ENCODE results near the gene NBPF3. TPM values are rescaled to one million over a fixed set of nuclear protein-coding genes. Genes with fewer than 3 reads are reported as not detected.
"Not testable (repeated sequence)": the region's sequence is repeated elsewhere in the genome, so short reads cannot be mapped to it uniquely, and the experiment has no call there.

Gene NBPF3
- total RNA-seq, 2 experiments from 2014 or later: 1.0 TPM; not detected in 1

GRCh38 chr1:21436488-21437340 is 3.2 kb upstream of the NBPF3 start:
- H3K9me3 ChIP-seq (ENCODE audit: low read length): no peaks in the 10 kb centered on the region
- ChIA-PET CTCF (ENCODE audit: unreplicated experiment) (no interaction called here), POLR2A (no interaction called here)
- TF ChIP-seq EZH2phosphoT487 (IDR thresholded peaks at IDR 0.05; ENCODE audit: borderline replicate concordance, low read depth, low read length): no peak
- TF ChIP-seq CTCF (conservative IDR thresholded peaks at IDR 0.05; ENCODE audit: low read length): no peak
- intact Hi-C loops (cut with micrococcal nuclease; ENCODE audit: unreplicated experiment): no loop called here
- H3K4me3 ChIP-seq (ENCODE audit: low read depth, low read length, poor library complexity, severe bottlenecking): no peak overlapping the region
- BruUV-seq (replicated peaks): no TSS peak
- no peaks in the 10 kb centered on the region for H3K4me1 ChIP-seq (ENCODE audit: insufficient read depth, low read length, poor library complexity, severe bottlenecking)
- no peak overlapping the region for H2AFZ ChIP-seq (ENCODE audit: low read length)
- no peak for DNase-seq (ENCODE audit: low spot score)
- no peak overlapping the region for H3K27ac ChIP-seq (ENCODE audit: low read depth, low read length, poor library complexity, severe bottlenecking)
- H4K20me1 ChIP-seq (ENCODE audit: insufficient read depth, low read length): no peaks in the 10 kb centered on the region
- no peaks in the 10 kb centered on the region for H3K79me2 ChIP-seq (ENCODE audit: insufficient read depth, low read depth, low read length)
- no peak overlapping the region for H3K4me2 ChIP-seq (ENCODE audit: low read length)
- no peaks in the 10 kb centered on the region for H3K9me2 ChIP-seq (ENCODE audit: insufficient read depth, low read length)
- no peaks in the 10 kb centered on the region for H3K36me3 ChIP-seq (ENCODE audit: insufficient read depth, low read length)

- Histone ChIP-seq H2AFZ (ENCODE audit: low read length) (no peak overlapping the region), H4K20me1 (ENCODE audit: insufficient read depth, low read length) (no peaks in the 10 kb centered on the region), H3K79me2 (ENCODE audit: insufficient read depth, low read depth, low read length) (no peaks in the 10 kb centered on the region), H3K36me3 (ENCODE audit: insufficient read depth, low read length) (no peaks in the 10 kb centered on the region), H3K9me2 (ENCODE audit: insufficient read depth, low read length) (no peaks in the 10 kb centered on the region), H3K4me3 (ENCODE audit: low read depth, low read length, poor library complexity, severe bottlenecking) (no peak overlapping the region), H3K4me2 (ENCODE audit: low read length) (no peak overlapping the region), H3K4me1 (ENCODE audit: insufficient read depth, low read length, poor library complexity, severe bottlenecking) (no peaks in the 10 kb centered on the region), H3K27ac (ENCODE audit: low read depth, low read length, poor library complexity, severe bottlenecking) (no peak overlapping the region), H3K9me3 (ENCODE audit: low read length) (no peaks in the 10 kb centered on the region)
- ChIA-PET CTCF (ENCODE audit: unreplicated experiment) (no interaction called here), POLR2A (no interaction called here)
- no peak for TF ChIP-seq EZH2phosphoT487 (IDR thresholded peaks at IDR 0.05; ENCODE audit: borderline replicate concordance, low read depth, low read length)
- TF ChIP-seq CTCF (conservative IDR thresholded peaks at IDR 0.05; ENCODE audit: low read length): no peak
- no peak for DNase-seq (ENCODE audit: low spot score)
- intact Hi-C loops (cut with micrococcal nuclease; ENCODE audit: unreplicated experiment): no loop called here
- BruUV-seq (replicated peaks): no TSS peak
Measured at GRCh38 chr1:21437341-21437640, 2.6 kb upstream of the NBPF3 start.

- H3K4me2 ChIP-seq (ENCODE audit: low read length); POLR2A ChIA-PET; CTCF ChIA-PET (ENCODE audit: unreplicated experiment); H2AFZ ChIP-seq (ENCODE audit: low read length); BruUV-seq (replicated peaks); intact Hi-C loops (cut with micrococcal nuclease; ENCODE audit: unreplicated experiment); H3K9me3 ChIP-seq (ENCODE audit: low read length); DNase-seq (ENCODE audit: low spot score); H3K27ac ChIP-seq (ENCODE audit: low read depth, low read length, poor library complexity, severe bottlenecking); H3K9me2 ChIP-seq (ENCODE audit: insufficient read depth, low read length); H3K79me2 ChIP-seq (ENCODE audit: insufficient read depth, low read depth, low read length); H3K36me3 ChIP-seq (ENCODE audit: insufficient read depth, low read length); H3K4me3 ChIP-seq (ENCODE audit: low read depth, low read length, poor library complexity, severe bottlenecking); H4K20me1 ChIP-seq (ENCODE audit: insufficient read depth, low read length); H3K4me1 ChIP-seq (ENCODE audit: insufficient read depth, low read length, poor library complexity, severe bottlenecking): not testable (repeated sequence)
Measured at GRCh38 chr1:21438646-21439312, 1.2 kb upstream of the NBPF3 start.

All from OCI-LY7 (cell line).